Effector memory CD8-positive, alpha-beta T cell (primary cell): ENCODE data around the gene C19orf12.

Experiments used
- ATAC-seq: fragments of 150-1000 bp; cut with Tn5 transposase; replicated peaks from 2 replicates; pipeline ENCODE4 v1.10.0; 2021; ENCODE audit warnings: mild to moderate bottlenecking, moderate library complexity
- DNase-seq, 3 experiments: peaks; one replicate each; pipeline ENCODE4 v3.0.0; 2021
- H3K27ac Mint-ChIP-seq, 2 donors: one replicate each; pipeline ENCODE4 v1.8.0; 2022; ENCODE audit warnings: mild to moderate bottlenecking in 2 of 2, mixed read lengths in 2 of 2, moderate library complexity in 2 of 2
- H3K27me3 Mint-ChIP-seq, 2 donors: one replicate each; pipeline ENCODE4 v1.8.0; 2022; ENCODE audit warnings: mixed read lengths in 2 of 2
- H3K36me3 Mint-ChIP-seq: one replicate; pipeline ENCODE4 v1.8.0; 2022; ENCODE audit warnings: mild to moderate bottlenecking, moderate library complexity, mixed read lengths; ENCODE audit not compliant: insufficient read depth
- H3K4me1 Mint-ChIP-seq, 2 donors: one replicate each; pipeline ENCODE4 v1.8.0; 2022; ENCODE audit warnings: low read depth in 2 of 2, mixed read lengths in 2 of 2
- H3K4me3 Mint-ChIP-seq, 2 donors: one replicate each; pipeline ENCODE4 v1.8.0; 2022; ENCODE audit warnings: mild to moderate bottlenecking in 2 of 2, mixed read lengths in 2 of 2, moderate library complexity in 2 of 2
- H3K9me3 Mint-ChIP-seq, 2 donors: one replicate each; pipeline ENCODE4 v1.8.0; 2022; ENCODE audit warnings: mixed read lengths in 2 of 2

The C19orf12 gene

GRCh38 chr19:29665826-29666577, 49.1 kb downstream of the C19orf12 start:
- Mint-ChIP-seq H3K4me3 (peak overlapping the region; percentile 89 to 94), H3K27me3 (no peaks in the 10 kb centered on the region), H3K4me1 (peaks cover 42% of the 10 kb centered on the region in 2 donors), H3K9me3 (no peaks in the 10 kb centered on the region), H3K36me3 (peaks cover 49% of the 10 kb centered on the region), H3K27ac (peak overlapping the region; percentile 93 to 94)
- DNase-seq: no peak
- peak; percentile 21 for ATAC-seq

- Mint-ChIP-seq H3K27ac (peak within 1 kb of the TSS; percentile 93 to 94), H3K27me3 (no peaks in the 10 kb centered on the region), H3K4me1 (peaks cover 35 to 37% of the 10 kb centered on the region in 2 donors), H3K4me3 (peak within 1 kb of the TSS; percentile 89 to 94), H3K9me3 (no peaks in the 10 kb centered on the region), H3K36me3 (peaks cover 42% of the 10 kb centered on the region)
- ATAC-seq (peak; percentile 69), DNase-seq (peak; percentile 74 to 85 (median 79))
Measured at GRCh38 chr19:29665215-29665825, 49.7 kb downstream of the C19orf12 start, which contains the start of gene PLEKHF1. PLEKHF1 (plus strand) TSS chr19:29665461; CDS start chr19:29673840, 8,379 bp downstream.

GRCh38 chr19:29664753-29665214, 50.3 kb downstream of the C19orf12 start:
- H3K36me3 Mint-ChIP-seq: peaks cover 37% of the 10 kb centered on the region
- peak in 1 of 3 experiments; percentile 18 for DNase-seq
- peak overlapping the region; percentile 56 to 94 for H3K27ac Mint-ChIP-seq
- peaks cover 30 to 31% of the 10 kb centered on the region in 2 donors for H3K4me1 Mint-ChIP-seq
- ATAC-seq: peak; percentile 15
- H3K9me3 Mint-ChIP-seq: no peaks in the 10 kb centered on the region
- peak overlapping the region; percentile 75 to 77 for H3K4me3 Mint-ChIP-seq
- H3K27me3 Mint-ChIP-seq: no peaks in the 10 kb centered on the region

GRCh38 chr19:29663861-29664752, 51.0 kb downstream of the C19orf12 start:
- Mint-ChIP-seq H3K4me1 (peaks cover 23 to 25% of the 10 kb centered on the region in 2 donors), H3K27me3 (no peaks in the 10 kb centered on the region), H3K27ac (peak overlapping the region; percentile 56 to 94), H3K36me3 (peaks cover 30% of the 10 kb centered on the region), H3K9me3 (no peaks in the 10 kb centered on the region), H3K4me3 (peak overlapping the region; percentile 75 to 77)
- DNase-seq (no peak), ATAC-seq (no peak)

- H3K36me3 Mint-ChIP-seq: peaks cover 21% of the 10 kb centered on the region
- DNase-seq: no peak
Measured at GRCh38 chr19:29662604-29663404, 52.3 kb downstream of the C19orf12 start.

GRCh38 chr19:29662278-29662603, 52.8 kb downstream of the C19orf12 start:
- peaks cover 16% of the 10 kb centered on the region for H3K36me3 Mint-ChIP-seq
- no peak overlapping the region for H3K4me3 Mint-ChIP-seq
- no peaks in the 10 kb centered on the region for H3K9me3 Mint-ChIP-seq
- no peaks in the 10 kb centered on the region for H3K27me3 Mint-ChIP-seq
- H3K4me1 Mint-ChIP-seq: peaks cover 8 to 13% of the 10 kb centered on the region in 2 donors
- DNase-seq (no peak), ATAC-seq (no peak)
- no peak overlapping the region for H3K27ac Mint-ChIP-seq

More at GRCh38 chr19:29662604-29663404, 52.3 kb downstream of the C19orf12 start:
- no peak for ATAC-seq
- peaks cover 13 to 14% of the 10 kb centered on the region in 2 donors for H3K4me1 Mint-ChIP-seq
- no peak overlapping the region for H3K27ac Mint-ChIP-seq
- H3K27me3 Mint-ChIP-seq: no peaks in the 10 kb centered on the region
- no peaks in the 10 kb centered on the region for H3K9me3 Mint-ChIP-seq
- H3K4me3 Mint-ChIP-seq: no peak overlapping the region

- no peak for DNase-seq
- H3K4me1 Mint-ChIP-seq: peaks cover 5 to 6% of the 10 kb centered on the region in 2 donors
- H3K27ac Mint-ChIP-seq: no peak overlapping the region
- ATAC-seq: no peak
- H3K27me3 Mint-ChIP-seq: no peaks in the 10 kb centered on the region
- peaks cover 2% of the 10 kb centered on the region for H3K36me3 Mint-ChIP-seq
- no peaks in the 10 kb centered on the region for H3K9me3 Mint-ChIP-seq
- H3K4me3 Mint-ChIP-seq: no peak overlapping the region
Measured at GRCh38 chr19:29660835-29661234, 54.2 kb downstream of the C19orf12 start.

GRCh38 chr19:29658221-29658991, 56.7 kb downstream of the C19orf12 start:
- Mint-ChIP-seq H3K4me3 (no peak overlapping the region), H3K9me3 (no peaks in the 10 kb centered on the region), H3K4me1 (peaks cover 6 to 10% of the 10 kb centered on the region in 2 donors), H3K27ac (no peak overlapping the region), H3K27me3 (no peaks in the 10 kb centered on the region), H3K36me3 (peaks cover 2% of the 10 kb centered on the region)
- ATAC-seq (no peak), DNase-seq (no peak)

GRCh38 chr19:29655648-29656335, 59.3 kb downstream of the C19orf12 start:
- DNase-seq: no peak
- Mint-ChIP-seq H3K4me3 (no peak overlapping the region), H3K27ac (peak overlapping the region in 1 of 2 donors; percentile 42), H3K4me1 (peaks cover 23 to 24% of the 10 kb centered on the region in 2 donors), H3K27me3 (no peaks in the 10 kb centered on the region), H3K36me3 (peaks cover 2% of the 10 kb centered on the region), H3K9me3 (no peaks in the 10 kb centered on the region)
- ATAC-seq: peak; percentile 44

GRCh38 chr19:29653398-29653797, 61.7 kb downstream of the C19orf12 start:
- H3K4me1 Mint-ChIP-seq: peaks cover 24 to 25% of the 10 kb centered on the region in 2 donors
- H3K4me3 Mint-ChIP-seq: no peak overlapping the region

GRCh38 chr19:29651622-29652394, 63.3 kb downstream of the C19orf12 start:
- no peaks in the 10 kb centered on the region for H3K27me3 Mint-ChIP-seq
- DNase-seq (no peak), ATAC-seq (peak; percentile 68)
- peaks cover 25 to 27% of the 10 kb centered on the region in 2 donors for H3K4me1 Mint-ChIP-seq
- H3K4me3 Mint-ChIP-seq: peak overlapping the region; percentile 64 to 67
- no peaks in the 10 kb centered on the region for H3K9me3 Mint-ChIP-seq
- peaks cover 2% of the 10 kb centered on the region for H3K36me3 Mint-ChIP-seq
- H3K27ac Mint-ChIP-seq: peak overlapping the region; percentile 56 to 90

More at GRCh38 chr19:29653398-29653797, 61.7 kb downstream of the C19orf12 start:
- ATAC-seq (no peak), DNase-seq (no peak)
- H3K9me3 Mint-ChIP-seq: no peaks in the 10 kb centered on the region
- peaks cover 2% of the 10 kb centered on the region for H3K36me3 Mint-ChIP-seq
- no peaks in the 10 kb centered on the region for H3K27me3 Mint-ChIP-seq
- H3K27ac Mint-ChIP-seq: no peak overlapping the region
